H1 (cell line): Measurements from ENCODE around the gene SLC22A14. TPM values are rescaled to one million over a fixed set of nuclear protein-coding genes. Genes with fewer than 3 reads are reported as not detected.

ENCODE experiments used
- polyA plus RNA-seq, 7 experiments: library from polyadenylated mRNA; depleted of rRNA in 3 of 7; stranded (reverse) in 5 of 7; unstranded in 2 of 7; fragments of >200 nt in 5 of 7; fragments of 200-250 nt in 2 of 7; gene quantifications; 1 replicate in 5 of 7; 2 replicates in 1 of 7; 4 replicates in 1 of 7; pipeline versions ENCODE4 v1.2.1 to v1.2.3, GENCODE V29; 2011 to 2013; ENCODE audit warnings: missing spikeins in 2 of 7, mixed read lengths in 2 of 7
- small RNA-seq: library from polyadenylated mRNA; stranded (forward); fragments of <200 nt; extraction: miRNeasy Mini kit (QIAGEN cat#:217004); gene quantifications from one replicate; pipeline ENCODE3, GENCODE V24; 2013; ENCODE audit not compliant: insufficient read depth
- total RNA-seq: library from RNA; stranded (reverse); fragmentation: NEBNext Ultra II Directional; extraction: Animal tissue kit (Norgen Biotek cat#: 25700); gene quantifications from 2 replicates; pipeline ENCODE4 v1.2.1, GENCODE V29; 2021

Gene SLC22A14
- total and polyA plus RNA-seq, 2 of the 8 experiments (the other 6 are each of a cell fraction or from before 2014, with no cell fraction given), result 0.03 TPM; not detected in 1

Small RNA genes lying within 50 kb of the gene (small RNA-seq; reads per million reads assigned to genes)
- not detected for gene RNU6-235P

Other genes with a start within 250 kb of the SLC22A14 start
- 0.75 and 0.76 TPM in 2 replicates for gene DLEC1, start 243.1 kb upstream of the SLC22A14 start, total RNA-seq
- 0.26 and 0.36 TPM in 2 replicates for gene DLEC1, start 243.1 kb upstream of the SLC22A14 start, polyA plus RNA-seq (2011; rRNA removed)
- gene ACAA1, start 145.2 kb upstream of the SLC22A14 start, total RNA-seq, result 31.9 and 34.8 TPM in 2 replicates
- 23.1 and 27.4 TPM in 2 replicates for gene ACAA1, start 145.2 kb upstream of the SLC22A14 start, polyA plus RNA-seq (2011; rRNA removed)
- 19.7 and 22.1 TPM in 2 replicates for gene MYD88, start 143.6 kb upstream of the SLC22A14 start, total RNA-seq
- gene MYD88, start 143.6 kb upstream of the SLC22A14 start, polyA plus RNA-seq (2011; rRNA removed), result 22.5 and 31.1 TPM in 2 replicates
- 45.5 and 47.0 TPM in 2 replicates for gene OXSR1, start 116.8 kb upstream of the SLC22A14 start, total RNA-seq
- gene OXSR1, start 116.8 kb upstream of the SLC22A14 start, polyA plus RNA-seq (2011; rRNA removed), result 16.9 and 25.1 TPM in 2 replicates
- 0.41 and 0.54 TPM in 2 replicates for gene SLC22A13, start 16.5 kb upstream of the SLC22A14 start, total RNA-seq
- gene SLC22A13, start 16.5 kb upstream of the SLC22A14 start, polyA plus RNA-seq (2011; rRNA removed), result 0.05 and 0.06 TPM in 2 replicates
- 5.3 and 5.5 TPM in 2 replicates for gene XYLB, start 64.5 kb downstream of the SLC22A14 start, total RNA-seq
- 1.7 and 2.8 TPM in 2 replicates for gene XYLB, start 64.5 kb downstream of the SLC22A14 start, polyA plus RNA-seq (2011; rRNA removed)
- 99.9 and 109 TPM in 2 replicates for gene ACVR2B, start 171.6 kb downstream of the SLC22A14 start, total RNA-seq
- 24.7 and 32.2 TPM in 2 replicates for gene ACVR2B, start 171.6 kb downstream of the SLC22A14 start, polyA plus RNA-seq (2011; rRNA removed)
- 12.2 and 12.9 TPM in 2 replicates for gene EXOG, start 214.0 kb downstream of the SLC22A14 start, total RNA-seq
- gene EXOG, start 214.0 kb downstream of the SLC22A14 start, polyA plus RNA-seq (2011; rRNA removed), result 5.1 and 7.2 TPM in 2 replicates